22Rv1 (cell line): ENCODE measurements around the gene ADH4.

Experiments
- CTCF ChIP-seq: fragments of 450-650 bp; IDR thresholded peaks from 2 replicates; pipeline ENCODE4 v1.5.1; 2017; ENCODE audit warnings: mild to moderate bottlenecking
- ZFX ChIP-seq: fragments of 450-650 bp; IDR thresholded peaks from 2 replicates; pipeline ENCODE4 v1.6.1; 2017; ENCODE audit warnings: antibody characterized with exemption, borderline replicate concordance

DNA sequence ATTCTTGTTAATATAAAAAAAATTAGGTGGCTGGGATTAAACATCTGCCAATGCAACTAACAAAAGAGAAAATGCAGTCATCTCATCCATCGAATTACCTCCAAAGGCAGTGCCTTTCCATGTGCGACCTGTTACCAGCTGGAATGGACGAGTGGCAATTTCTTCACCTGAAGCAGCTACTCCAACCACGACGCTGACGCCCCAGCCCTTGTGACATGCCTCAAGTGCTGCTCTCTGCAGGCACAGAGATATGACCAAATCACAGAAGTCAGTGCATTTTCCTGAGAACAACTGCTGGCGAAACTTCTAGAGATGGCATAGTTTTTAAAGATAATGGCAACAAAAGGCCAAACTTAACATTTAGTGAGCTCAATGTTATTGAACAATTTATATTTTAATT is 69.3 kb downstream of the ADH4 start:
- no peak for TF ChIP-seq CTCF
- TF ChIP-seq ZFX = no peak
